ENCODE measurements around the gene SLC16A9. TPM values are rescaled to one million over a fixed set of nuclear protein-coding genes. Genes with fewer than 3 reads are reported as not detected.

Gene SLC16A9
- total RNA-seq, 1 donor from 2014 or later, result 2.9 TPM

GRCh38 chr10:59688921-59689351, 20.7 kb downstream of the SLC16A9 start:
- Histone ChIP-seq H3K27ac (no peak overlapping the region), H3K4me3 (no peak overlapping the region), H3K4me1 (no peaks in the 10 kb centered on the region), H3K27me3 (no peaks in the 10 kb centered on the region), H3K9me3 (no peaks in the 10 kb centered on the region), H3K36me3 (no peaks in the 10 kb centered on the region)
- intact Hi-C loops (cut with DNase I), result no loop called here
- no peak for TF ChIP-seq CTCF (IDR thresholded peaks at IDR 0.05)
- DNase-seq (ENCODE audit: low spot score in 2 of 2), result no peak

DNA sequence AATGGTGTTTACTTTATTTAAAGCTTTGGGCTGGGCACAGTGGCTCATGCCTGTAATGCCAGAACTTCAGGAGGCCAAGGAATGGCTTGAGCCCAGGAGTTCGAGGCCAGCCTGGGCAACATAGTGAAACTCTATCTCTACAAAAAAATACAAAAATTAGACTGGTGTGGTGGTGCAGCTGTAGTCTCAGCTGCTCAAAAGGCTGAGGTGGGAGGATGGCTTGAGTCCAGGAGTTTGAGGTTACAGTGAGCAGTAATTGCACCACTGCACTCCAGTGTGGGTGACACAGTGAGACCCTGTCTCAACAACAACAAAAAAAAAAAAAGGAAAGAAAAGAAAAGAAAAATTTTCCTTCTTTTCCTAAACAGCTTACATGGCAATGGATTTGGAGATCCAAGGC, 22.0 kb downstream of the SLC16A9 start:
- Histone ChIP-seq H3K4me3 (no peak overlapping the region), H3K27ac (no peak overlapping the region), H3K9me3 (no peaks in the 10 kb centered on the region), H3K4me1 (no peaks in the 10 kb centered on the region), H3K36me3 (no peaks in the 10 kb centered on the region), H3K27me3 (no peaks in the 10 kb centered on the region)
- no peak for TF ChIP-seq CTCF (IDR thresholded peaks at IDR 0.05)
- no peak for DNase-seq (ENCODE audit: low spot score in 2 of 2)
- intact Hi-C loops (cut with DNase I), result no loop called here

- no peak overlapping the region for H3K4me3 ChIP-seq
- H3K27ac ChIP-seq, result no peak overlapping the region
- no peak for DNase-seq (ENCODE audit: low spot score in 2 of 2)
- H3K36me3 ChIP-seq, result no peaks in the 10 kb centered on the region
- H3K9me3 ChIP-seq, result no peaks in the 10 kb centered on the region
- intact Hi-C loops (cut with DNase I), result no loop called here
- TF ChIP-seq CTCF (IDR thresholded peaks at IDR 0.05), result no peak
- no peaks in the 10 kb centered on the region for H3K27me3 ChIP-seq
- H3K4me1 ChIP-seq, result no peaks in the 10 kb centered on the region
Measured at GRCh38 chr10:59684006-59684405, 25.6 kb downstream of the SLC16A9 start.

GRCh38 chr10:59682986-59683937, 26.4 kb downstream of the SLC16A9 start:
- Histone ChIP-seq H3K4me3 (no peak overlapping the region), H3K27me3 (no peaks in the 10 kb centered on the region), H3K27ac (no peak overlapping the region), H3K4me1 (no peaks in the 10 kb centered on the region), H3K36me3 (no peaks in the 10 kb centered on the region), H3K9me3 (no peaks in the 10 kb centered on the region)
- DNase-seq (ENCODE audit: low spot score in 2 of 2), result no peak
- TF ChIP-seq CTCF (IDR thresholded peaks at IDR 0.05), result no peak
- intact Hi-C loops (cut with DNase I), result no loop called here

DNA sequence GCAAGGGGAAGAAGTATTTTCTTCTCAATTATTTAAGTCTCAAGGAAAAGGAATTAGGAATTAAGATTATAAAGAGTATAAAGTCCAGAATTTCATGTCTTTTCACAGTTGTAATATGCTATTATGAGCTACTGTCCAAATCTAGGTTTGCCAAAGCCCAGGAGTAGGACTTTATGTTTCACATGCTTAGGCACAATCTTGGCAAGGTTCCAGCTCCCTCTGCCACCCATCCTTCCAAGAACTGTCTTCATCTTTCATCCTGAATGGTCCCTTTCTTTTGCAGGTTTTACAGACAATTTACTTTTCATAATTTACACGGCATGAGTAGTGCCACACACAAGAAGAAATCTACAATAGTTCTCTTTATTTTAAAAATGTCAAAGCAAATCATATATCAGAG, 29.5 kb downstream of the SLC16A9 start:
- H3K27ac ChIP-seq, result no peak overlapping the region
- TF ChIP-seq CTCF (IDR thresholded peaks at IDR 0.05), result no peak

More for the DNA sequence above, 29.5 kb downstream of the SLC16A9 start:
- intact Hi-C loops (cut with DNase I), result no loop called here
- H3K9me3 ChIP-seq, result no peaks in the 10 kb centered on the region
- no peaks in the 10 kb centered on the region for H3K36me3 ChIP-seq
- no peak for DNase-seq (ENCODE audit: low spot score in 2 of 2)
- no peak overlapping the region for H3K4me3 ChIP-seq
- H3K27me3 ChIP-seq, result no peaks in the 10 kb centered on the region
- H3K4me1 ChIP-seq, result no peaks in the 10 kb centered on the region

Measured in ascending aorta (tissue), 2 donors.